Gastrocnemius medialis (tissue), 4 donors: ENCODE measurements around the gene FBXW9.

Experiments used
- CTCF ChIP-seq, 5 experiments: fragments of 450-650 bp in 3 of 5; fragments of 200-600 bp in 2 of 5; sonication (generic) in 2 of 5; IDR thresholded peaks in 4 of 5; conservative IDR thresholded peaks in 1 of 5; 1 replicate in 4 of 5; 2 replicates in 1 of 5; pipeline ENCODE4 v1.5.1; 2016 to 2019; ENCODE audit warnings: antibody characterized with exemption in 5 of 5, mild to moderate bottlenecking in 3 of 5, moderate library complexity in 3 of 5
- POLR2A ChIP-seq, 2 donors: fragments of 450-650 bp; IDR thresholded peaks; one replicate each; pipeline ENCODE4 v1.6.1; 2017; ENCODE audit warnings: antibody characterized with exemption in 2 of 2, mild to moderate bottlenecking in 2 of 2, moderate library complexity in 2 of 2

GRCh38 chr19:12641456-12641855 lies 55.0 kb downstream of the FBXW9 start:
- TF ChIP-seq CTCF (IDR thresholded peaks at IDR 0.05 in 4 of 5, conservative IDR thresholded peaks at IDR 0.05 in 1 of 5) (no peak), POLR2A (IDR thresholded peaks at IDR 0.05) (no peak)
